K562 (cell line): Measurements from ENCODE around the gene ZNRD2. TPM values are rescaled to one million over a fixed set of nuclear protein-coding genes. Genes with fewer than 3 reads are reported as not detected.

ENCODE experiments used
- ATAC-seq: fragments of 200-7000 bp; cut with Tn5 transposase; 3 replicates; pipeline ENCODE4 v1.9.1; 2020; ENCODE audit warnings: moderate library complexity
- BruUV-seq: library from RNA; stranded (reverse); fragments of 400-500 nt; replicated peaks from 2 replicates; lab custom pipeline; 2021; lab: Mats Ljungman, UMichigan
- CTCF ChIA-PET: fragments of 300-600 bp; formaldehyde crosslinking; extraction: SDS; loops from one replicate; lab custom pipeline; 2021; ENCODE audit warnings: low intra/inter-chr PET ratio; lab: Yijun Ruan, JAX
- POLR2A ChIA-PET: fragments of 300-600, 350-650 bp; sonication (Branson Sonifier 250); formaldehyde crosslinking; extraction: SDS; loops from one replicate; lab custom pipeline; 2021; ENCODE audit warnings: antibody characterized with exemption, inconsistent platforms; lab: Yijun Ruan, JAX
- DNase-seq, 4 experiments: peaks; one replicate each; pipeline versions ENCODE4 v3.0.0 to v3.0.0-alpha.2; 2011 to 2018; ENCODE audit warnings: low spot score in 3 of 4, mixed read lengths in 3 of 4; ENCODE audit errors: extremely low read depth in 1 of 4
- FAIRE-seq: peaks from 2 replicates; lab custom pipeline; 2011; peaks lifted over from hg19 to GRCh38; lab: Jason Lieb, UNC
- H2AFZ ChIP-seq: 2 replicates; pipeline ENCODE4 v1.6.0; 2011; ENCODE audit warnings: low read depth, low read length, control low read depth, inconsistent platforms
- H3K27ac ChIP-seq: fragments of 200-600 bp; 3 replicates; pipeline ENCODE4 v1.8.0; 2011; ENCODE audit warnings: low read depth, mild to moderate bottlenecking, control low read depth, inconsistent platforms, low read length, moderate library complexity, mixed read lengths; ENCODE audit errors: extremely low read depth
- H3K27me3 ChIP-seq, 2 experiments: fragments of 300-600 bp in 1 of 2; 2 replicates in 1 of 2; 3 replicates in 1 of 2; pipeline versions ENCODE4 v1.6.0 to v1.8.0; 2011; ENCODE audit warnings: inconsistent platforms in 2 of 2, low read length in 2 of 2, mild to moderate bottlenecking in 1 of 2, mixed read lengths in 1 of 2, moderate library complexity in 1 of 2; ENCODE audit not compliant: control insufficient read depth in 2 of 2, insufficient read depth in 2 of 2
- H3K36me3 ChIP-seq: fragments of 300-600 bp; 3 replicates; pipeline ENCODE4 v1.8.0; 2011; ENCODE audit warnings: mild to moderate bottlenecking, low read length, inconsistent platforms; ENCODE audit not compliant: control insufficient read depth, insufficient read depth
- H3K4me1 ChIP-seq, 2 experiments: fragments of 200-600 bp in 1 of 2; replicated peaks in 1 of 2; 2 replicates in 1 of 2; 3 replicates in 1 of 2; pipeline versions ENCODE4 v1.5.1 to v1.8.0; 2011; ENCODE audit warnings: inconsistent platforms in 2 of 2, low read length in 2 of 2, mild to moderate bottlenecking in 1 of 2, mixed read lengths in 1 of 2, moderate library complexity in 1 of 2; ENCODE audit not compliant: control insufficient read depth in 2 of 2, insufficient read depth in 2 of 2
- H3K4me2 ChIP-seq: 2 replicates; pipeline ENCODE4 v1.6.1; 2011; ENCODE audit warnings: low read length, control low read depth, inconsistent platforms, mixed read lengths; ENCODE audit not compliant: insufficient read depth
- H3K4me3 ChIP-seq: fragments of 200-600 bp; sonication (generic), shearing (Covaris generic); 2 replicates; pipeline ENCODE4 v1.5.1; 2016; ENCODE audit warnings: control low read depth, inconsistent platforms
- H3K79me2 ChIP-seq: fragments of 200-600 bp; 3 replicates; pipeline ENCODE4 v1.8.0; 2011; ENCODE audit warnings: low read length, inconsistent platforms; ENCODE audit not compliant: control insufficient read depth, insufficient read depth
- H3K9ac ChIP-seq, 2 experiments: 2 replicates each; pipeline versions ENCODE4 v1.6.0 to v1.6.1; 2011; ENCODE audit warnings: low read depth in 2 of 2, low read length in 2 of 2, control low read depth in 1 of 2, inconsistent platforms in 1 of 2, mild to moderate bottlenecking in 1 of 2, mixed read lengths in 1 of 2; ENCODE audit not compliant: insufficient read depth in 1 of 2
- H3K9me1 ChIP-seq: one replicate; pipeline ENCODE4 v1.6.0; 2011; ENCODE audit warnings: inconsistent platforms, mild to moderate bottlenecking, low read length, moderate library complexity; ENCODE audit not compliant: control insufficient read depth, insufficient read depth
- H3K9me3 ChIP-seq: replicated peaks from 2 replicates; pipeline ENCODE4 v1.5.1; 2011; ENCODE audit warnings: low read depth, low read length, inconsistent platforms; ENCODE audit not compliant: control insufficient read depth, insufficient read depth
- H4K20me1 ChIP-seq: replicated peaks from 2 replicates; pipeline ENCODE4 v1.6.1; 2011; ENCODE audit warnings: low read length, inconsistent platforms, mixed read lengths; ENCODE audit not compliant: control insufficient read depth, insufficient read depth
- ZFP36 ChIP-seq: fragments of 150-350 bp; IDR thresholded peaks from 2 replicates; pipeline ENCODE4 v1.6.1; 2018; ENCODE audit warnings: low read length, low read depth; ENCODE audit not compliant: partially characterized antibody
- WGBS: fragments of 100-300 bp; shearing (Covaris generic); methylation state at CpG from one replicate; pipeline ENCODE4 v1.1.6; 2016; ENCODE audit warnings: low coverage, mixed read lengths; ENCODE audit not compliant: insufficient coverage; ENCODE audit errors: missing lambda C conversion rate; 5-methylcytosine and 5-hydroxymethylcytosine counted together
- in situ Hi-C: fragments of 300-500 bp; cut with MboI; formaldehyde crosslinking; loops from 4 replicates; pipeline ENCODE4 v1.15.0; 2018; ENCODE audit warnings: inconsistent platforms, mixed read lengths
- intact Hi-C: fragments of 100-400 bp; cut with micrococcal nuclease; formaldehyde crosslinking; loops from 2 replicates; pipeline ENCODE4 v1.14.2; 2022
- polyA plus RNA-seq, 8 experiments: library from polyadenylated mRNA; depleted of rRNA in 4 of 8; stranded (reverse) in 5 of 8; unstranded in 3 of 8; fragments of >200 nt; fragmentation: Nextera tagmentation in 2 of 8; fragmentation: Illumina TruSeq in 1 of 8; extraction: Ambion mirVana in 2 of 8; extraction: Trizol in 1 of 8; gene quantifications; 2 replicates each; pipeline versions ENCODE4 v1.2.1 to v1.2.3, GENCODE V29; 2011 to 2014; ENCODE audit warnings: inconsistent platforms in 1 of 8, missing spikeins in 1 of 8
- total RNA-seq, 7 experiments: library from RNA; depleted of rRNA in 6 of 7; stranded (reverse); fragments of >200 nt in 6 of 7; fragmentation: Illumina TruSeq in 2 of 7; extraction: Trizol in 2 of 7; gene quantifications; 2 replicates each; pipeline versions ENCODE4 v1.2.1 to v1.2.3, GENCODE V29; 2011 to 2021; ENCODE audit warnings: low replicate concordance in 1 of 7
- TF ChIP-seq, protein P1 (sequence below), 3 experiments: fragments of 200-800 bp in 1 of 3; fragments of 250-450 bp in 1 of 3; fragments of 450-650 bp in 1 of 3; sonication (Bioruptor Pico) in 1 of 3; sonication (Bioruptor generic) in 1 of 3; formaldehyde crosslinking in 1 of 3; IDR thresholded peaks; 2 replicates each; pipeline versions ENCODE4 v1.6.1 to v1.8.0; 2016 to 2022; ENCODE audit warnings: mild to moderate bottlenecking in 2 of 3, missing genetic modification characterization in 2 of 3, missing compliant biosample characterization in 1 of 3, moderate library complexity in 1 of 3

ZNRD2 gene
- total and polyA plus RNA-seq, 9 of the 15 experiments (the other 6 are each of a cell fraction or from before 2014, with no cell fraction given) = 13.4 to 129 (median 60.4) TPM

DNA sequence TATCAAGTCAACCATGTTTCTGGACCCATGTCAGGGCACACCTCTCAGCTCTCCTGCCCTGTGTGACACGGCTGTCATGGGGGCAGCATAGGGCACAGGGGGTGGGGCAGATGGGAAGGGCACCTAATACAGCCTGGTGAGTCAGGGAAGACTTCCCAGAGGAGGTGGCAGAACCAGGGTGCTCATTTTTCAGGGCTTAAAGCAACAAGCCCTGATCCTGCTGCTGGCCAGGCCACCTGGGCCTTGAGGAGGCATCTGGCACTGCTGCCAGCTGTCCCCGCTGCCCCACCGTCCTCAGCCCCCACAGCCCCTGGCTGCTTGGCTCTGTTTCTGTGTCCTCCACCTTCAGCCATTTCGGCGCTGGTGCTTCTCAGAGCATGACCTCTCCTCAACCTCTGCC lies 39.4 kb downstream of the ZNRD2 start:
- no TSS peak for BruUV-seq
- H3K9ac ChIP-seq = peak overlapping the region in 1 of 2 experiments; percentile 72; a peak in 2 of 4 replicates
- H3K4me1 ChIP-seq = peaks cover 22 to 63% of the 10 kb centered on the region in 2 experiments
- DNase-seq (no peak), ATAC-seq (no peak), FAIRE-seq (no peak)
- no peak overlapping the region for H3K4me2 ChIP-seq
- POLR2A ChIA-PET = interaction anchor here (0.6 to 1.4 kb wide), 5 partner anchors 15 to 568 kb away, joined by 4 to 5 read pairs (median 4); no protein-coding TSS in a partner anchor
- WGBS = 81% methylated on average over 5 of the region's 5 CpGs
- no peaks in the 10 kb centered on the region for H4K20me1 ChIP-seq
- peak; percentile 53 for TF ChIP-seq ZFP36
- TF ChIP-seq, protein P1, sequence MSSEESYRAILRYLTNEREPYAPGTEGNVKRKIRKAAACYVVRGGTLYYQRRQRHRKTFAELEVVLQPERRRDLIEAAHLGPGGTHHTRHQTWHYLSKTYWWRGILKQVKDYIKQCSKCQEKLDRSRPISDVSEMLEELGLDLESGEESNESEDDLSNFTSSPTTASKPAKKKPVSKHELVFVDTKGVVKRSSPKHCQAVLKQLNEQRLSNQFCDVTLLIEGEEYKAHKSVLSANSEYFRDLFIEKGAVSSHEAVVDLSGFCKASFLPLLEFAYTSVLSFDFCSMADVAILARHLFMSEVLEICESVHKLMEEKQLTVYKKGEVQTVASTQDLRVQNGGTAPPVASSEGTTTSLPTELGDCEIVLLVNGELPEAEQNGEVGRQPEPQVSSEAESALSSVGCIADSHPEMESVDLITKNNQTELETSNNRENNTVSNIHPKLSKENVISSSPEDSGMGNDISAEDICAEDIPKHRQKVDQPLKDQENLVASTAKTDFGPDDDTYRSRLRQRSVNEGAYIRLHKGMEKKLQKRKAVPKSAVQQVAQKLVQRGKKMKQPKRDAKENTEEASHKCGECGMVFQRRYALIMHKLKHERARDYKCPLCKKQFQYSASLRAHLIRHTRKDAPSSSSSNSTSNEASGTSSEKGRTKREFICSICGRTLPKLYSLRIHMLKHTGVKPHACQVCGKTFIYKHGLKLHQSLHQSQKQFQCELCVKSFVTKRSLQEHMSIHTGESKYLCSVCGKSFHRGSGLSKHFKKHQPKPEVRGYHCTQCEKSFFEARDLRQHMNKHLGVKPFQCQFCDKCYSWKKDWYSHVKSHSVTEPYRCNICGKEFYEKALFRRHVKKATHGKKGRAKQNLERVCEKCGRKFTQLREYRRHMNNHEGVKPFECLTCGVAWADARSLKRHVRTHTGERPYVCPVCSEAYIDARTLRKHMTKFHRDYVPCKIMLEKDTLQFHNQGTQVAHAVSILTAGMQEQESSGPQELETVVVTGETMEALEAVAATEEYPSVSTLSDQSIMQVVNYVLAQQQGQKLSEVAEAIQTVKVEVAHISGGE (CRISPR knock-in tag; IDR thresholded peaks at IDR 0.05) = no peak
- peaks cover 37% of the 10 kb centered on the region for H3K79me2 ChIP-seq
- no peaks in the 10 kb centered on the region for H3K9me3 ChIP-seq
- H3K27ac ChIP-seq = no peak overlapping the region
- H3K4me3 ChIP-seq = no peak overlapping the region
- intact Hi-C loops (no loop called here), in situ Hi-C loops (no loop called here)
- H3K27me3 ChIP-seq = no peaks in the 10 kb centered on the region
- H3K9me1 ChIP-seq = peaks cover 3% of the 10 kb centered on the region
- peaks cover 60% of the 10 kb centered on the region; the same call in 2 of the 3 replicates for H3K36me3 ChIP-seq
- CTCF ChIA-PET = no interaction called here
- no peak overlapping the region for H2AFZ ChIP-seq
